Measurements from ENCODE around the gene ITPR1.

DNA sequence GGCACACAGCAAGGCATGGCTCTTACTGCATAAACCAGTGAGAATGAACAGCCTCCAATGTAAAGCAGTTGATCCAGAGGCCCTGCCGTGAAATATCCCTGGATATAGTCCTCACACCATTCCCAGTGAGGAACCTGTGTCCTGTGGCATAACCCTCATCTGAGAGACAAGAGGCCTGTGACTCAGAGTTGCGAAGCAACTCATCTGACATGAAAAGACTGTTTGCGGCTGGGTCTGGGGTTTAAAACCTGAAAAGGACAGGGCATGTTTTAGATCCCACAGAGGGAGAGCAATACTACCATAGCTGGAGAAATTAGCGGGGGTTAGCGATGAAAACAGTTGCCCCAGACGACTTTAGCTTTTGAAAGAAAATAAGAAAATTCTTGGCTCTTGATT lies 320.8 kb downstream of the ITPR1 start:
- TF ChIP-seq, protein P1, sequence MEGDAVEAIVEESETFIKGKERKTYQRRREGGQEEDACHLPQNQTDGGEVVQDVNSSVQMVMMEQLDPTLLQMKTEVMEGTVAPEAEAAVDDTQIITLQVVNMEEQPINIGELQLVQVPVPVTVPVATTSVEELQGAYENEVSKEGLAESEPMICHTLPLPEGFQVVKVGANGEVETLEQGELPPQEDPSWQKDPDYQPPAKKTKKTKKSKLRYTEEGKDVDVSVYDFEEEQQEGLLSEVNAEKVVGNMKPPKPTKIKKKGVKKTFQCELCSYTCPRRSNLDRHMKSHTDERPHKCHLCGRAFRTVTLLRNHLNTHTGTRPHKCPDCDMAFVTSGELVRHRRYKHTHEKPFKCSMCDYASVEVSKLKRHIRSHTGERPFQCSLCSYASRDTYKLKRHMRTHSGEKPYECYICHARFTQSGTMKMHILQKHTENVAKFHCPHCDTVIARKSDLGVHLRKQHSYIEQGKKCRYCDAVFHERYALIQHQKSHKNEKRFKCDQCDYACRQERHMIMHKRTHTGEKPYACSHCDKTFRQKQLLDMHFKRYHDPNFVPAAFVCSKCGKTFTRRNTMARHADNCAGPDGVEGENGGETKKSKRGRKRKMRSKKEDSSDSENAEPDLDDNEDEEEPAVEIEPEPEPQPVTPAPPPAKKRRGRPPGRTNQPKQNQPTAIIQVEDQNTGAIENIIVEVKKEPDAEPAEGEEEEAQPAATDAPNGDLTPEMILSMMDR (conservative IDR thresholded peaks at IDR 0.05; ENCODE audit: low read length), result no peak
- no peak for TF ChIP-seq EZH2phosphoT487 (IDR thresholded peaks at IDR 0.05; ENCODE audit: borderline replicate concordance, low read depth, low read length)
